Right forelimb (tissue), 1 donor: ENCODE measurements around the gene CD151.

Experiments
- DNase-seq: peaks from one replicate; pipeline ENCODE4 v3.0.0-alpha.2; 2018

The CD151 gene

GRCh38 chr11:832529-833113, at the start of gene CD151:
Gene CD151 (plus strand): TSS chr11:832952. CDS start chr11:836070, 3,118 bp downstream.
- DNase-seq: no peak

DNA sequence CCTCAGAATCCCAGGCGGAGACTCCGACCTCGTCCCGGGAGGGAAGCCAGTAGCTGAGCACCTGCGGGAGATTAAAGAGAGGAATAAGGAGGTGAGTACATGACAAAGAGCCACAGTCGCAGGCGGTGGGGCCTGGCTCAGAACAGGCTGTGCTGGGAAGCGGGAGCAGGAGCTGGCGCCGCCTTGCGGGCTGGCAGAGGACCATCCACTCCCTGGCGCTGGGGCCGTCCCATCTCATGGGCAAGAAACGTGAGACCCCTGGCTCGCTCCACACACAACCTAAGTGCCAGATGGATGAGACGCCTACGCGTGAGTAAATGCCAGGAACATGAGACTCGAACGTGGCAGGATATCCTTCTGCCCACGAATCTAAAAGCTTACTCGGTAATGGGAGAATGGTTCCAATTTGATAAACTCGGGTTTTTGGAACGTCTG, 49.2 kb upstream of the CD151 start:
- DNase-seq: peak; percentile 90

DNA sequence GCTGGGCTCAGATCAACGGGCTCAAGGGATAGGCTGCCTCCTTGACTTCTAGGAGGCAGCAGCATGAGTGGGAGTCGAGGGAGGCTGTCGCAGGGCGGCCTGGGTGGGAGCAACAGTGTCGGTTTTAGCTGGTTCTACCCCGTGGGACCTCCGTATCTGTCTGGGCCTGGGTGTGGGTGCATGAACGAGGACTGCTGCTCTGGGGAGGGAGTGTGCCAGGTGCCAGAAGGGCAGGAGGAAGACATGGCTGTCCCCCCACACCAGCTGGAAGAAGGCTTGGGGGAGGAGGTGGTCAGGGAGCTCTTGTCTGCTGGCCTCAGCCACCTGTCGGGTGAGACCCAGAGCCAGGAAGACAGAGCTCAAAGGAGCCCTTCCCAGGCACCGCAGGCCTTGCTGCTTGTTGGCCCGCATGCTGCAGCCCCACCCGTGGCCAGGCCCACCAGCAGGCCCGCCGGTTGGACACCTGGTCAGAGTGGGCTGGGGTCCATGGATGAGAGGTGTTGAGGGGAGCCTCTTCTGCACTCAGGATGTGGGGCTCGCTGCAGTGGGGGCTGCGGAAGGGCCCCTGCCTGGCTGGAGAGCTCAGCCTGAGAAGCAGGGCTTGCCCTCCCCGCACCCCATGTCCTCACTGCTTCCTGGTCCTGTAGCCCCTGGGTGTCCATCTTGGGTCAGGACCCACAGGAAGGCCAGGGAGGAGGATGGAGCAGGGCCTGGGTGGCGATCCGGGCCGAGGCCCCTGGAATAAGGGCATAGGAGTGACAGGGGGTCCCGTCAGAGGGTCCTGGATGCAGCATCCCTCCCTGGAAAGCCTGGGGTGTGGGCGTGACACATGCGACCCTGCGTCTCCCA, 46.3 kb upstream of the CD151 start:
- DNase-seq: no peak

GRCh38 chr11:787084-787675, 45.6 kb upstream of the CD151 start:
- DNase-seq: no peak

GRCh38 chr11:788009-788640, 44.6 kb upstream of the CD151 start:
- DNase-seq: no peak

DNA sequence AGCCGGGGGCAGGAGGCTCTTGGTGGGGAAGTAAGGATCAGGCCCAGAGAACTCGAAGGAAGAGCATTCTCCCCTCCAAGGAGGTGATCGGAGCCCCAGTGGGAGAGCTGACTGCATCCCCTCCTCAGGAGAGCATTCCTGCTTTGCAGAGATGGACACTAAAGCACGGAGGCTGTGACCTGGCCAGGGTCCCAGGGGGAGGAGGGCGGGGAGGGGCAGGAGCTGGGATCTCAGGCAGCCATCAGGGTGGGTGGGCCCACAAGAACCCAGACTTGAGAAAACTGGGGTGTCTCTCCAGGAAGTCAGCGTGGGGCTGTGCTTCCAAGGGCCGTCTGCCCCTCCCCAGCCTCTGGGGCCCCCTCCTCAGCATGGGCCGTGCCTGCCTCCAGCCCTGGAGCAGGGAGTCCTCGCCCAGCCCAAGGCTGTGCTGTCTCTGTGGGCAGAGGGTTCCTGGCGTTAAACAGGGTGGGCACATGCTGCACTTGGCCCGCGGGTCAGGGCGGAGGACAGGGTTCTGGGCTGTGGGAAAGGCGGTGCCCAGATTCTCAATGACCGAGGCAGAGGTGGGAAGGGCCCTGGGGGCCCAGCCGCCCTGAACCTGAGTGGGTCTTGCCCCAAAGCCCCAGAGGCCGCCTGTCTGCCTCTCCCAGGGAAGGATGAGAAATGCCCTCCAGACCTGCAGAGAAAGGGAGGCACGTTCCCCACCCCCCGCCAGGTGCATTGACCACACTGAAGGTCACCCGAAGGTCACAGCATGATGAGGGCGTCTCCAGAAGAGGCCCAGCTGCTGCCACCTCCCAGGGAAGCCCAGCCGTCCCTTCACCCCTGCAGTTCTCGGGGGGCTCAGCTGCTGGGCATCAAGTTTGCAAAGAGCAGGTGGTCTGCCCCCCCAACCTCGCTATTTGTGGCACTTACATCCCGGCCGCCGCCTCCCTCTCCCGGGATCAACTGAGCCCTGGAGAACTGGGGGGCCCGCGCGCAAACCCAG, 43.5 kb upstream of the CD151 start:
- DNase-seq: no peak

- DNase-seq: no peak
These were observed 42.8 kb upstream of the CD151 start, which contains the start of gene CEND1 for GRCh38 chr11:789943-790342. Gene CEND1 (minus strand): TSS chr11:790090. CDS start chr11:788576, 1,514 bp downstream.

DNA sequence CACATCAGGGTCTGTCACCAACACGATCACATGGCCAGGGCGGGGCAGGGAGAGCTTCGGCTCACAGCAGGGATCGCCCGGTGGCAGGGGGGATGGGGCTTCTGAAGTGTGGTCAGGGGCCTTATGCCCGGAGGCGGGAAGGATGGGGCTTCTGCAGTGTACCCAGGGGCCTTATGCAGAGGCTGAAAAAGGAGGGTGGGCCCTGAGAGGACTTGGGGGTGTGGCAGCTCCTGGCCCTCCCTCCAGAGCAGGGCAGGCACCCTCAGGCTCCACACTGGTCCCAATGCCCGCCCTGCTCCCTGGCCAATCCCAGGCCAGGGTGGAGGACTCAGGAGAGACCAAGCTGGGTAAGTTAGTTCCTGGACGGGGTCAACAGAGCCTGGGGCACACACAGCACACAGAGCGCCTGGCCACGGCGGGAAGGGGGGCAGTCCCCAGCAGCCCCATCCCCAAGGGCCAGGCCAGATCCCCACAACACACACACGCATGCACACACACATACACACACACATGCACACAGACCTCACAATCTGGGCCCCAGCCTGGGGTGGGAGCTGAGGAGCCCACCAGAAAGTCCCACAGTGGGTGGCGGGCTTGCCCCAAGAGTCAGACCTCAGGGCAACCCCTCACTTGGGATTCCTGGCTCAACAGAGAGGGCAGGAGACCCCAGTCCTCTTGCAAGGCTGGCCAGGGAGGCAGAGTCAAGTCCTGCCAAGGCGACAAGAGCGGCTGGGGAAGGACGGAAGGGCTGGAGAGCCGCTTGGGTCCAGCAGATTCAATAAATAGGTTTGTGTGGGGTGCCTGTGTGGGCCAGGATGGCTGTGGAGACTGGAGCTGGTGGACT, 41.8 kb upstream of the CD151 start:
- no peak for DNase-seq

GRCh38 chr11:791658-792534, 40.9 kb upstream of the CD151 start:
- no peak for DNase-seq

GRCh38 chr11:792535-792821, 40.3 kb upstream of the CD151 start:
- no peak for DNase-seq

GRCh38 chr11:792873-793272, 39.9 kb upstream of the CD151 start:
- no peak for DNase-seq

- no peak for DNase-seq
These were observed 39.2 kb upstream of the CD151 start for GRCh38 chr11:793556-793955.

- DNase-seq: no peak
These were observed 38.6 kb upstream of the CD151 start for GRCh38 chr11:794013-794765.

- DNase-seq: no peak
These were observed 37.8 kb upstream of the CD151 start for GRCh38 chr11:794766-795633.

- DNase-seq: peak; percentile 89
These were observed 36.9 kb upstream of the CD151 start for GRCh38 chr11:795634-796564.

- DNase-seq: no peak
These were observed 36.0 kb upstream of the CD151 start for GRCh38 chr11:796565-797295.
